ENCODE measurements around the gene AUTS2.

AUTS2 gene

DNA sequence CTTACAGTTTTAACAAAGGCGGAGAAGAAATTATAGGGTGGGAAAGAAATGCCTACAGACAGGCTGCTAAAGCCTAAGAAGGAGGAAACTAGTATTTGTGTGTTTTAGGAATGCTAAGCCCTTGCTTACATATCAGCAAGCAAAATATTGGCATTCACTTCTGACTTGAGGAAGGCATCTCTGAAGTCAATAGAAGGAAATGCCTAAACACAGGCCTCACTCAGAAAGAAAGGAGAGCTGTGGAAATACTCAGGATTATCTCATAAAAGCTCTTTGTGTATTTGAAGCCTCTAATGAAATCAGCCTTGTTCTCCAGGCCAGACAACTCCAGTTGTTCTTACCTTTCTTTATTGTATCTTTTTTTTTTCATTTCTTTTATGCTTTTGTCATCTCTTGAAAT is 158.0 kb downstream of the AUTS2 start:
- no CpG with 5 or more reads among the region's 1 CpG for WGBS (ENCODE audit: insufficient coverage, insufficient read length)
- Histone ChIP-seq H3K36me3 (ENCODE audit: control insufficient read depth, insufficient read depth, low read length) (no peaks in the 10 kb centered on the region), H3K4me3 (ENCODE audit: low read length) (no peak overlapping the region), H3K4me1 (ENCODE audit: control insufficient read depth, insufficient read depth, low read length) (0 out of 2 replicates have a peak, but pooled peaks cover 1% of the 10 kb centered on the region), H3K9me3 (ENCODE audit: control insufficient read depth, insufficient read depth, low read length) (no peaks in the 10 kb centered on the region), H3K27ac (ENCODE audit: low read length) (no peak overlapping the region), H3K27me3 (ENCODE audit: control insufficient read depth, insufficient read depth, low read length) (no peaks in the 10 kb centered on the region)
- no peak for DNase-seq (ENCODE audit: low read depth, low spot score)

DNA sequence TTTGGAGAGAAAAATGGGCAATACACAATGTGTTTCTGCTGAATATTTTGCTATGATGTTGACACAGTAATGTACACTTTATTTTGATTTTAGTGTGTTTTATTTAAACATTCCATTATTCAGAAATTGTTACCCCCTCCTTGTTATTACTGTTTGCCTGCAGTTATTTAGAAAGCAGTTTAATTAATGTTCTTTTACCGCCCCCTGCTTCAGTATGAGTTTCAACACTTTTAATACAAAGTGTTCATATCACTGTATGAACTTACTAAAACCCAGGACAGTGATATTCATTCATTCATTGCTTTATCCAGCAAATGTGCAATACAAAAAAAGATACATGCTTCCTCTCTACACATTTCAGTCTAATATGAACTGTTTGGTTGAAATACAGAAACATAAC is 159.3 kb downstream of the AUTS2 start:
- Histone ChIP-seq H3K27me3 (ENCODE audit: control insufficient read depth, insufficient read depth, low read length) (no peaks in the 10 kb centered on the region), H3K4me3 (ENCODE audit: low read length) (no peak overlapping the region), H3K4me1 (ENCODE audit: control insufficient read depth, insufficient read depth, low read length) (0 out of 2 replicates have a peak, but pooled peaks cover 1% of the 10 kb centered on the region), H3K36me3 (ENCODE audit: control insufficient read depth, insufficient read depth, low read length) (no peaks in the 10 kb centered on the region), H3K9me3 (ENCODE audit: control insufficient read depth, insufficient read depth, low read length) (no peaks in the 10 kb centered on the region), H3K27ac (ENCODE audit: low read length) (no peak overlapping the region)
- no peak for DNase-seq (ENCODE audit: low read depth, low spot score)
- WGBS (ENCODE audit: insufficient coverage, insufficient read length) = no CpG with 5 or more reads among the region's 1 CpG

DNA sequence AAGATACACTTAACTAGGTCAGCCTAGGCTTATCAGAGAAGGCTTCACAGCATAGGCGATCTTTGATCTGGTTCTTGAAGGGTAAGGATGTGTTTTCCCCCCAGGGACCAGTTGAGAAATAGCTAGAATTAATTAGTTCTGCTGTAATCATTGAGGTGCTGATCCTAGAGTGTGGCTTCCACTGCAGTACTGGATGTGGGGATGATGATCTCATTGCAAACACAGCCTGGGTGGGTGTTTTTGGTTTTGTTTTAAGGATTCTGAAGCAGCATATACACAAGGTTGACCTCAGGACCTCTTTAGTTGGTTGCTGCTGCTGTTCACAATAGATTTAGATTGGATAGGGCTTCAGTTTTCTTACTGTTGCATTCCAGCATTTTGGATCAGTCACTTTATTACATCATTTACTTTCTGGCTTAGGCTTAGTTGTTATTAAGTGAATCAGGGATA is 159.7 kb downstream of the AUTS2 start:
- DNase-seq (ENCODE audit: low read depth, low spot score) = no peak
- no peak overlapping the region for H3K4me3 ChIP-seq (ENCODE audit: low read length)
- no CpG with 5 or more reads among the region's 1 CpG for WGBS (ENCODE audit: insufficient coverage, insufficient read length)
- H3K27ac ChIP-seq (ENCODE audit: low read length) = no peak overlapping the region
- no peaks in the 10 kb centered on the region for H3K9me3 ChIP-seq (ENCODE audit: control insufficient read depth, insufficient read depth, low read length)
- no peaks in the 10 kb centered on the region for H3K27me3 ChIP-seq (ENCODE audit: control insufficient read depth, insufficient read depth, low read length)
- no peaks in the 10 kb centered on the region for H3K36me3 ChIP-seq (ENCODE audit: control insufficient read depth, insufficient read depth, low read length)
- H3K4me1 ChIP-seq (ENCODE audit: control insufficient read depth, insufficient read depth, low read length) = 0 out of 2 replicates have a peak, but pooled peaks cover 1% of the 10 kb centered on the region

DNA sequence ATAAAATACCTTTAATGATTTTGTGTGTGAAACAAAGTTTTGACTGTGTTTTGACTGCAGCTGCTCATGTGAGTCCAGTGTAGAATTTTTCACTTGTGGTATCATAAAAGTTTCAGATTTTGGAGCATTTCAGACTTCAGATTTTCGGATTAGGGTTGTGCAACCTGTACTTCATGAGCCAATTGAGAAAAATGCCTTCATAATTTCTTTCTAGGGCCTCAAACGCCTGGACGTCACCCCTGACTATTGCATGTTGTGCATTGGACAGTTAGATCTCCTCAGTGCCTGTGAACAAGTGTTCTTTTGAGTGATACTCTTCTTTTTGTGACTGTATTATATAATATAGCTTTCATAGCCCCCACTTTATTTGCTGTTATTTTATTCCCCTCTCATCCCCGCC is 161.1 kb downstream of the AUTS2 start:
- Histone ChIP-seq H3K27ac (ENCODE audit: low read length) (no peak overlapping the region), H3K27me3 (ENCODE audit: control insufficient read depth, insufficient read depth, low read length) (no peaks in the 10 kb centered on the region), H3K4me3 (ENCODE audit: low read length) (no peak overlapping the region), H3K9me3 (ENCODE audit: control insufficient read depth, insufficient read depth, low read length) (no peaks in the 10 kb centered on the region), H3K36me3 (ENCODE audit: control insufficient read depth, insufficient read depth, low read length) (no peaks in the 10 kb centered on the region), H3K4me1 (ENCODE audit: control insufficient read depth, insufficient read depth, low read length) (no peaks in the 10 kb centered on the region)
- no CpG with 5 or more reads among the region's 4 CpGs for WGBS (ENCODE audit: insufficient coverage, insufficient read length)
- DNase-seq (ENCODE audit: low read depth, low spot score) = no peak

DNA sequence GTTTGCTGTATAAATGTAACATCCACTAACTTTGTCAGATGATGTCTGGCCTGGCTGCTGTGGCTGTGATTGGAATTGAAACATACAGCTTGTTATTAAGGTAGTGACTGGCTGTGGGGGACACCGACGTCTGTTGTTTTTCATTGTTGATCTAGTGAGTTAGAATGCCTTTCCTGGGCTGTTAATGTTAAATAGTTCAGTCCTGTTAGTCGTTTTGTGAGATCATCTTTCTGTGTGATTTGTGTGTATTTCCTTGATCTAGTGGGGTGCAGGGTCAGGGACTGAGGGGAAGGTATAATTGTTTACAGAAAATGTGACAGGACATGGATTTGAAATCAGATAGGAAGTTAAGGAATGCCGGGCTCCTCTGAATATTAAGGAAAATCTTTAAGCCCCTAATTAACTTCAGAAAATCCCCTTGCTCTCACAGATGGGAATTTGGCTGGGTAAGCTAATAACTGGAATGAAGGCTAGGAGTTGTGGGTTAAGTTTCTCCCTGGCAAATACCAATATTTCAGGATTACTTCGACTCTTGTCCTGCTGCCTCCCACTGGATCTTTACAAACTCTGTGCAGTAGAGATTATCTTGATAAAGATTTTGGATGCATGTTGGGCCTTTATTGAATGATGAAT is 163.1 kb downstream of the AUTS2 start:
- H3K27ac ChIP-seq (ENCODE audit: low read length) = no peak overlapping the region
- whole genome bisulfite sequencing (ENCODE audit: insufficient coverage, insufficient read length) = no CpG with 5 or more reads among the region's 5 CpGs

DNA sequence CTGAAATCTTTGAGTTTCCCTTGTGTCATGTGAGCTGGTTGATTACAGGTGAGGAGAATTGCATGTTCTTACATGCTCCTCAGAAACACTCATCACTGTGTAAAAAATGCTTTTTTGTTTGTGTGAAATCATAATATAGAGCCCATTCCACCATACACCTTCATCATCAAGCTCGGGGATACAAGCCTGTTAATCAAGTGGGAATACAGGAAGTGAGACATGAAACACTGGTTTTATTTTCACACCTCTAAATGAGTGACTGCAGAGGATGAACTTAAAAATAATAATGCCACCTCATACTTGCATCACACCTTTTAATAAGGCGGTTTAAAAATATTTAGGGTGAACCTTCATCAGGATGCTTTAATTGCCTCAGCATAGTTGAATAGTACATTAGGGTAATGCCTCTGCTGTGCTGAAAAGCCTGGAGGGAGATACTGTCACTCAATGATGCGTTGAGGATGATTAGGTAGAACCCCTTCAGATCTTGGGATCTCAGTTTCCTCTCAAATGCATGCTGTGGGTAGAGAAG is 164.6 kb downstream of the AUTS2 start:
- DNase-seq (ENCODE audit: low read depth, low spot score) = no peak
- Histone ChIP-seq H3K9me3 (ENCODE audit: control insufficient read depth, insufficient read depth, low read length) (no peaks in the 10 kb centered on the region), H3K4me3 (ENCODE audit: low read length) (no peak overlapping the region), H3K27ac (ENCODE audit: low read length) (no peak overlapping the region), H3K4me1 (ENCODE audit: control insufficient read depth, insufficient read depth, low read length) (no peaks in the 10 kb centered on the region), H3K36me3 (ENCODE audit: control insufficient read depth, insufficient read depth, low read length) (no peaks in the 10 kb centered on the region), H3K27me3 (ENCODE audit: control insufficient read depth, insufficient read depth, low read length) (no peaks in the 10 kb centered on the region)
- WGBS (ENCODE audit: insufficient coverage, insufficient read length) = no CpG with 5 or more reads among the region's 3 CpGs

More for the DNA sequence above, 163.1 kb downstream of the AUTS2 start:
- H3K4me3 ChIP-seq (ENCODE audit: low read length) = no peak overlapping the region
- no peak for DNase-seq (ENCODE audit: low read depth, low spot score)
- H3K9me3 ChIP-seq (ENCODE audit: control insufficient read depth, insufficient read depth, low read length) = no peaks in the 10 kb centered on the region
- H3K36me3 ChIP-seq (ENCODE audit: control insufficient read depth, insufficient read depth, low read length) = no peaks in the 10 kb centered on the region
- no peaks in the 10 kb centered on the region for H3K4me1 ChIP-seq (ENCODE audit: control insufficient read depth, insufficient read depth, low read length)
- no peaks in the 10 kb centered on the region for H3K27me3 ChIP-seq (ENCODE audit: control insufficient read depth, insufficient read depth, low read length)

DNA sequence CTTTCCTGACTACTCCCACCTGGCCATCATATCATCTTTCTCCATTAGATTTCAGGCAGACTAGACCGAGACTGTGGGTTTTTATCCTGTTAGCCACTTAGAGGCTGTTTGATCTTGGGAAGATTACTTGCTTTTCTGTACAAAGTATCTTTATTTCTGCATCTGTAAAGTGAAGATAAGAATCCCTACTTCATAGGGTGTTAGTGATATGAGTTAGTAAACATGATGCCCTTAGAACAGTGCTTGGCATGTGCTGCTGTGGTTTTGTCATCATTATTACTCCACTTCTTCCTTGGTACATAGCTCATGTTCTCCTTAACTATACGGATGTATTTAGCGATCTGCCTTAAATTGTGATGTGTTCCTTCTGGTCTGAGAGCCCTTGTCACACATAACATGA is 165.2 kb downstream of the AUTS2 start:
- WGBS (ENCODE audit: insufficient coverage, insufficient read length) = no CpG with 5 or more reads among the region's 3 CpGs
- H3K4me3 ChIP-seq (ENCODE audit: low read length) = no peak overlapping the region
- H3K9me3 ChIP-seq (ENCODE audit: control insufficient read depth, insufficient read depth, low read length) = no peaks in the 10 kb centered on the region
- DNase-seq (ENCODE audit: low read depth, low spot score) = no peak
- H3K4me1 ChIP-seq (ENCODE audit: control insufficient read depth, insufficient read depth, low read length) = no peaks in the 10 kb centered on the region
- H3K36me3 ChIP-seq (ENCODE audit: control insufficient read depth, insufficient read depth, low read length) = no peaks in the 10 kb centered on the region
- no peak overlapping the region for H3K27ac ChIP-seq (ENCODE audit: low read length)
- H3K27me3 ChIP-seq (ENCODE audit: control insufficient read depth, insufficient read depth, low read length) = no peaks in the 10 kb centered on the region

DNA sequence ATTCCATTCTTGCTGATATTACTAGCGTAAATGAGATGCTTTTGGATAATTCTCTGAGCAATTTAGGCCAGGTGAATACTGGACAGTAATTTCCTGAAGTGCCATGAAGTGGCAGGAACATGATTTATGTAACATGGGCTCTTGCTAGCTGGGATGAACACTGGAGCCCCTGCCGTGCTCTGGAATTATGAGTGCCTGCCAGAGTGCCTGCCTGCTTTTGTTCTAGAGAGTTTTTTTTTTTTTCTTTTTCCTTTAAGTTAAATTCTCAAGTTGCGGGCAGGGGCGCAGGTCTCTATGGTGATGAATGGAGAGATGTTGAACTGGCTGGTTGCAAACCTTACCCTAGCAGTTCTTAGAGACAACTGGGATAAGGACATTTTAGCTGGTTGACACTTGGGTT is 165.9 kb downstream of the AUTS2 start:
- no CpG with 5 or more reads among the region's 4 CpGs for WGBS (ENCODE audit: insufficient coverage, insufficient read length)

DNA sequence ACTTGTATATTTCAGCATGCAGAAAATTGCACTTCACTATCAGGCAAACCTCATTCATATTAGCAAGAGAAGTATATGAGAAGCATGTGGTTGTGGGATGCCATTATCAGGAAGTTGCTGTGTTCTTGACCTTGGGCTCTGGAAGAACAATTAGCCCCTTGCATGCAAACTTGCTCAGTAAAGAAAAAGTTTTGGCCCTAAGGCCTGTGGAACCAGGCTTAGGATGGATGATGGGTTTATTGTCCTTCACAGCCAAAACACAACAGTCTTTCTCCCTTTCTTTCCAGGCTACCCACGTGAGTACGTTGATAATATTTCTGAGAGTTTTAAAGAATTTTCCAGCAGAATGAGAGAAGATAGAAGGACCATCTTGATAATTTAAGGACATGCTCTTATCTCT is 166.4 kb downstream of the AUTS2 start:
- no peak for DNase-seq (ENCODE audit: low read depth, low spot score)

More for the DNA sequence above, 165.9 kb downstream of the AUTS2 start:
- Histone ChIP-seq H3K36me3 (ENCODE audit: control insufficient read depth, insufficient read depth, low read length) (no peaks in the 10 kb centered on the region), H3K27ac (ENCODE audit: low read length) (no peak overlapping the region), H3K4me3 (ENCODE audit: low read length) (no peak overlapping the region), H3K27me3 (ENCODE audit: control insufficient read depth, insufficient read depth, low read length) (no peaks in the 10 kb centered on the region), H3K9me3 (ENCODE audit: control insufficient read depth, insufficient read depth, low read length) (no peaks in the 10 kb centered on the region), H3K4me1 (ENCODE audit: control insufficient read depth, insufficient read depth, low read length) (no peaks in the 10 kb centered on the region)
- DNase-seq (ENCODE audit: low read depth, low spot score) = no peak

DNA sequence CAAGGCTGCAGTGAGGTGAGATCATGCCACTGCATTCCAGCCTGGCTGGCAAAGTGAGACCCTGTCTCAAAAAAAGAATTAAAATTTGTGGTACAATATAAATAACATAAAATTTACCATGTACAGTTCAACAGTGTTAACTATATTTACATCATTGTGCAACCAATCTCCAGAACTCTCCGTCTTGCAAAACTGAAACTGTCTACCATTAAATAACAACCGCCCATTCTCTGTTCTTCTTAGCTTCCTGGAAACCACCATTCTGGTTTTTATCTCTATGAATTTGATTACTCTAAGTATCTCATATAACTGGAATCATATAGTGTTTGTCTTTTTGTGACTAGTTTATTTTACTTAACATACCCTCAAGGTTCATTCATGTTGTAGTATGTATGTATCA is 167.6 kb downstream of the AUTS2 start:
- Histone ChIP-seq H3K4me3 (ENCODE audit: low read length) (no peak overlapping the region), H3K9me3 (ENCODE audit: control insufficient read depth, insufficient read depth, low read length) (no peaks in the 10 kb centered on the region), H3K27me3 (ENCODE audit: control insufficient read depth, insufficient read depth, low read length) (no peaks in the 10 kb centered on the region), H3K36me3 (ENCODE audit: control insufficient read depth, insufficient read depth, low read length) (no peaks in the 10 kb centered on the region), H3K27ac (ENCODE audit: low read length) (no peak overlapping the region), H3K4me1 (ENCODE audit: control insufficient read depth, insufficient read depth, low read length) (no peaks in the 10 kb centered on the region)
- DNase-seq (ENCODE audit: low read depth, low spot score) = no peak
- WGBS (ENCODE audit: insufficient coverage, insufficient read length) = no CpG with 5 or more reads among the region's 2 CpGs

More for the DNA sequence above, 166.4 kb downstream of the AUTS2 start:
- H3K4me1 ChIP-seq (ENCODE audit: control insufficient read depth, insufficient read depth, low read length) = no peaks in the 10 kb centered on the region
- no CpG with 5 or more reads among the region's 2 CpGs for WGBS (ENCODE audit: insufficient coverage, insufficient read length)
- no peak overlapping the region for H3K27ac ChIP-seq (ENCODE audit: low read length)
- no peaks in the 10 kb centered on the region for H3K36me3 ChIP-seq (ENCODE audit: control insufficient read depth, insufficient read depth, low read length)
- H3K4me3 ChIP-seq (ENCODE audit: low read length) = no peak overlapping the region
- H3K9me3 ChIP-seq (ENCODE audit: control insufficient read depth, insufficient read depth, low read length) = no peaks in the 10 kb centered on the region
- H3K27me3 ChIP-seq (ENCODE audit: control insufficient read depth, insufficient read depth, low read length) = no peaks in the 10 kb centered on the region
